Stimulated activated CD8-positive, alpha-beta memory T cell treated with anti-CD3 and anti-CD28 coated beads, Interleukin-12 subunit alpha, Interleukin-12 subunit beta, amount 100 ng/mL, for 1 hour (primary cell): Measurements from ENCODE around the gene SRRM2.

Experiments
- DNase-seq: peaks from one replicate; pipeline ENCODE4 v3.0.0-alpha.2; 2020; ENCODE audit warnings: low read depth

SRRM2 gene

GRCh38 chr16:2798723-2799204, 46.3 kb downstream of the SRRM2 start:
- DNase-seq: no peak

DNA sequence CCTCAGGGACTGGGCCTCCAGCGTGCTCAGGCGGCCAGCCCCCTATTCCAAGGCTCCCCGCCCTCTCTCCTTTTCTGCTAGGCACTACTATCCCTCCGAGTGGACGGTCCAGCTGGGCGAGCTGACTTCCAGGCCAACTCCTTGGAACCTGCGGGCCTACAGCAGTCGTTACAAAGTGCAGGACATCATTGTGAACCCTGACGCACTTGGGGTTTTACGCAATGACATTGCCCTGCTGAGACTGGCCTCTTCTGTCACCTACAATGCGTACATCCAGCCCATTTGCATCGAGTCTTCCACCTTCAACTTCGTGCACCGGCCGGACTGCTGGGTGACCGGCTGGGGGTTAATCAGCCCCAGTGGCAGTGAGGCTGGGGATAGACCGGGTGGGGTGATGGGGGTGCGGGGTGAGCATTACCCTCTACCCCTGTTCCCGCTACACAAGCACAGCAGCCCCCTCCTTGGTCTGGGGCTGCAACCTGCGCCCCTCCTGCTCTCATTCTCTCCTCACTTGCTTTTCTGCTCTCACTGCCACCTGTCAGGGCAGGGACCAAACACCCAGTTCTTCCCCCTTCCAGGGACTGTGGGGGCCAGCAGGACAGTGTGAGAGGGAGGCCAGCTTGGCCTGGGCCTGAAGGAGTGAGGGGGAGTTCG, 46.9 kb downstream of the SRRM2 start:
- DNase-seq: no peak

- DNase-seq: no peak
Observed at GRCh38 chr16:2799859-2800226, 47.4 kb downstream of the SRRM2 start.

GRCh38 chr16:2803545-2804195, 51.2 kb downstream of the SRRM2 start:
- DNase-seq: no peak

DNA sequence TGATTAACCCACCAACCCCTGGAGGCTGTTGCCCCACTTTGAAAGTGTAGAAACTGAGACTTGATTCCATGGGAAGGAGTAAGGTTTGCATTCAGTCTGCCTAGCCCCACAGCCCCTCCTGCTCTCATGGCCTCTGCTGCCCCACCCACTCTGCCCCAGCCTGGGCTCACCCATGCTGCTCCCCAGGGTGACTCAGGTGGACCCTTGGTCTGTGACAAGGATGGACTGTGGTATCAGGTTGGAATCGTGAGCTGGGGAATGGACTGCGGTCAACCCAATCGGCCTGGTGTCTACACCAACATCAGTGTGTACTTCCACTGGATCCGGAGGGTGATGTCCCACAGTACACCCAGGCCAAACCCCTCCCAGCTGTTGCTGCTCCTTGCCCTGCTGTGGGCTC, 52.3 kb downstream of the SRRM2 start:
- DNase-seq: no peak

- no peak for DNase-seq
Observed at GRCh38 chr16:2806286-2806685, 53.8 kb downstream of the SRRM2 start.

DNA sequence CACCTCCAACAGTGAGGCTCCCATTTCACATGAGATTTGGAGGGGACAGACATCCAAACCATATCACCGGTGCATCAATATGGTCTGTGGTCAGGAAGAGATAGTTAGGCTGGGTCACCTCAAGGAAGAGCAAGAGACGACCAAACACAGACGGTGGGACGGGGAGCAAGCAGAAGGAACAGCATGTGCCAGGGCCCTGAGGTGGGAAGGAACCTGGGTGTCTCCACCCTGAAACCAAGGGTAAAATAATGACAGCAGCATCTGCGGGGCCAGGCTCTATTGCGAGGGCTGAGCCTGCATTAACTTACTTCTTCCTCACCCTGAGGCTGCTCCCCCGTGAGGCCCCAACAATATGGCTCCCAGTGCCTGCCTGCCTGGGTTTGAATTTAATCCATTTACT, 55.7 kb downstream of the SRRM2 start:
- DNase-seq: no peak

- no peak for DNase-seq
Observed at GRCh38 chr16:2809149-2809760, 56.8 kb downstream of the SRRM2 start.

DNA sequence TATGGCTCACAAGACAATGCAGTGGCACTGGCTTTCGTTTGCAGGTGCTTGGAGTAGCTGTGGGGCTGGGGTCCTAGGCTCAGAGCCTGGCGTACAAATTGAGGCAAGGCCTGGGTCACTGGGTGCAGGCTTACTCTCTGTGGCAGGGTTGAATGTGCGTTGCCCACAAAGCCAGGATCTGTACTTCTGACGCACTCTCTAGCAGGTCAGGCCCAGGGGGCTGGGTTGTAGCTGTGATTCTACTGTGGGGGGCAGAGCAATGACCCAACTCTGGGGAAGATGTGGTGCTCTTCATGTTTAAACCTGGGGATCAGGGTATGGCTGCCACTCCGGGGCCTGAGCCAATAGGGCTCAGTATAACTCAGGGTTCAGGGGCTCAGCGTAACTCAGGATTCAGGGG, 58.2 kb downstream of the SRRM2 start:
- no peak for DNase-seq

DNA sequence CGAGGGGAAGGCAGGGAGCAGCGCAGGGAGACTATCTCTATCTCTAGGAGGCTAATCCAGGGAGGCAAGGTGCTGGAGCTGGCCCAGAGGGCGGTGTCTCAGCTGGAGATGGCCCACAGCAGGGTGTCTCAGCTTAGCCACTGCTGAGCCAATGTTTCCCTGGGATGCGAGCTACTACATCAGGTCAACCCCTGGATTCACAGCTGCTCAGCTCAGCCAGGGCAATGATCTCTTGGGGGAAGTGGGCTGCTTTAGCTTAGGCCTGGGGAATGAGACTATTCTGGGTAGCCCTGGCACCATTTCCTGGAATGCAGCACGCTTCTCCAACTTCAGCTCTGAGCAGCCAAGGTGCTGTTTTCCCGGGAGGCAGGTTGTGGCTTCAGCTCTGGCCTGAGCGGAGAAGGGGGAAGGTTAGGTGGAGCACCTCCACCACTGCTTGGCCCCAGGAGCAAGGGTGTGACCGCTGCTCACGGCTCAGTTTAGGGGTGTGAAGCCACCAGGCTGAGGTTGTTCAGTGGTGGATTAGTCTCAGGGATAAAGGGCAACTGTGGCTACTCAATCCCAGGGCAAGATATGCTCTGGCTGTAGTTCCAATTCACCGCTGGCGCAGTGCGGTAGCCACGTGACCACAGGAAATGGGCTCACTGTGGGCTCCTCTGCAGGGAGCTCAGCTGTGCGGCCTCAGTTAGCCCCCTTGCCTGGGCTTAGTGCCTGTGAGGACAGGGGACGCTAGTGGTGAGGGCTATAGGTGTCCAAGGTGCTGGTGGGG, 59.4 kb downstream of the SRRM2 start:
- no peak for DNase-seq

GRCh38 chr16:2813771-2814221, 61.4 kb downstream of the SRRM2 start:
- DNase-seq: no peak

DNA sequence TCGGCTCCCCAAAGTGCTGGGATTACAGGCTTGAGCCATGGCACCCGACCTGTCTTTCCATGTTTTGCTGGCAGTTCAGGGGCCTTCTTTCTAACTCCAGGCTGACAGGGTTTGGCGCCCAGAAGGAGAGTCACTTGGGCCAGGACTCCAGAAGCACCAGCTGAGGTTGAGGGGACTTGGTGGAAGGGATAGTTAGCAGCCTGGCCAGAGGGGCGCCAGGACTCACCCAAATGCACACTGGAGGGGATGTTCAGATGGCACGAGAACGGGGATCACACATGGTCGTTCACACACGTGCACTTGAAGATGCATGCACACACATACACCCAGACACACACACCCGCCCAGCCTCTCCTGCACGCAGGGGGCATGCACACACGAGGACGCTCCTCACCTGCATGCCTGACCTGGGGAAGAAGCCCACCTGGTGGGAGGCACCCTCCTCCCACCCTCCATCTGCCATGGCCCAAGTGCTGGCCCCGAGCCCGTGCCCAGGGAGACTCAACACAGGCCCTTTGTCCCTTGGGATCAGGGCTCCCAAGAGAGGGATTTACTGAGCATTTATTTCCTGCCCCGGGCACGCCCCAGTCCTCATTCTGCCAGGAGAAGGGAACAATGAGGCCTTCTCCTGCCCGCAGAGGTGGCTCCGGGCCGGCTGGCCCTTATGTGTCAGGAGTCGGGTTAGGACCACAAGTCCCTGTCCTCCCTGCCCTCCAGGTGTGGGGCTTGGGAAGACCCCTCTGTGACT, 62.3 kb downstream of the SRRM2 start:
- no peak for DNase-seq

DNA sequence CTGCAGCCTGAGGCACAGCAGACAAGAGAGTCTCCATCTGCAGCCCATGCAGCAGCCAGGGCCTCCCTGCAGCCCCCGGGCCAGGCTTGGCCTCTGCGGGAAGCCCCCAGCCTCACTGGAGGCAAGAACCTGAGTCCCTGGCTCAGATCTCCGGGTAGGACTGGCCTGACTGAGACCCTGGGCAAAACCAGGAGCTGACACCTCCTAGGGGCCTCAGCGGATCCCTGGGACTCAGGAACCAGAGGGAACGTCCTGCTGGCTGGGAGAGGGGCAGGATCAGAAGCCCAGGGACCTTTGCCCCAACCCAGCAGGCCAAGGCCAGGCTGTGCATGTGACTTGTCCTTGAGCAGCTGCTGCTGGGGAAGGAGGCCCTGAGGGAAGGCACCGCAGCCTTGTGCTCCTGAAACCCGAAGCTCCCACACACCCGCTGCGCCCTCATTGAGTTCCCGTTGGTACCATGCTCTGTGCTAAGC, 62.9 kb downstream of the SRRM2 start:
- no peak for DNase-seq

DNA sequence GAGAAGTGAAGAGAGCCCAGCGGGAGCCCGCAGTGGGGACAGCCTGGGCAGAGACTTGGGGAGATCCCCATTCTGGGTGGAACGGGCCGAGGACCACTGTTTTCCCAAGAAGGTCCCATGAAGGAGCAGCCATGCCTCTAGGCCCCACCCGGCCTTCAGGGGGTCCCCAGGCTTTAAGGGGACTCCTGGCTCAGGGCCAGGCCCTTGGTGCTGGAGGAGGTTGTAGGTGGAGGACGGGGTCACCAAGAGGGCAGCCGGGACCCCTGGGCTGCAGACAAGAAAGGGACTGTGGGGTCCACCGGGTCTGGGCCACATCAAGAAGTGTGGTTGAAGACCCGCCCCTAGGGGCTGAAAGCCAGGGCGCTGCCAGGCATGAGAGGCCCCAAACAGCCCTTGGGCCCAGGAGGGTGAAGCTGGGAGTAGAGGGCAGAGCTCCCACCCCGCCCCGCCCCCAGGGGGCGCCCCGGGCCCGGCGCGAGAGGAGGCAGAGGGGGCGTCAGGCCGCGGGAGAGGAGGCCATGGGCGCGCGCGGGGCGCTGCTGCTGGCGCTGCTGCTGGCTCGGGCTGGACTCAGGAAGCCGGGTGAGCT, 64.4 kb downstream of the SRRM2 start, which contains the start of gene PRSS21:
PRSS21 (plus strand) TSS at position 487 of the 589 bp plus-strand sequence; CDS start at position 519, 32 bp downstream.
- DNase-seq: no peak

DNA sequence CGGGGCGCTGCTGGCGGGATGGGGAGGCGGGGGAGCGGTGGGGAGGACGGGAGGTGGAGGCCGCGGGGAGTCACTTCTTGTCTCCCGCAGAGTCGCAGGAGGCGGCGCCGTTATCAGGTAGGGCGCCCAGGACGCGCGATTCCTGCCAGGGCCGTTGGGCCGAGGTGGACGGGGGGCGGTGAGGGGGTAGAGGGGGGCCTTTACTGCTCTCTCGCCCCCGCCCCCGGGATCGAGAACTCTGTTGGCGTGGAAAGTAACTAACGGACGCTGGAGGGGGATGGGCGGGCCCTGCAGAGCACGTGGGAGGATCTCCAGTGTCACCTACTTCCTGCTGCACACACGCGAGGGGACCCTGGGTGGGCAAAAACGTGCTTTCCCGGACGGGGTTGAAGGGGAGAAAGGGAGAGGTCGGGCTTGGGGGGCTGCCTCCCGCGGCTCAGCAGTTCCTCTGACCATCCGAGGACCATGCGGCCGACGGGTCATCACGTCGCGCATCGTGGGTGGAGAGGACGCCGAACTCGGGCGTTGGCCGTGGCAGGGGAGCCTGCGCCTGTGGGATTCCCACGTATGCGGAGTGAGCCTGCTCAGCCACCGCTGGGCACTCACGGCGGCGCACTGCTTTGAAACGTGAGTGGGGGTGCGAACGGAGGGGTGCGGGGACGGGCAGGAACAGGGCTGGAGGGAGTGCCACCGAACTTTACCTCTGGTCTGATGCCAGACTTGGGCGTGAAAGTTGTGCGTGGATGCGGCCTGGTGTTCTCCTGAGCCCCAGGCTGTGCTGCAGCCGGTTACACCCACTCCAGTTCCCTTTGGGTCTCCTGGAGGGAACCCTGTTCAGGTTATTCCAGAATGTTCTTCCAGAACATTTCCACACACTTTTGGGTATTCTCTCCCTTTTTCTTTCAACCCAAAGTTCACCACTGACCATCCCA, 65.2 kb downstream of the SRRM2 start:
- no peak for DNase-seq

DNA sequence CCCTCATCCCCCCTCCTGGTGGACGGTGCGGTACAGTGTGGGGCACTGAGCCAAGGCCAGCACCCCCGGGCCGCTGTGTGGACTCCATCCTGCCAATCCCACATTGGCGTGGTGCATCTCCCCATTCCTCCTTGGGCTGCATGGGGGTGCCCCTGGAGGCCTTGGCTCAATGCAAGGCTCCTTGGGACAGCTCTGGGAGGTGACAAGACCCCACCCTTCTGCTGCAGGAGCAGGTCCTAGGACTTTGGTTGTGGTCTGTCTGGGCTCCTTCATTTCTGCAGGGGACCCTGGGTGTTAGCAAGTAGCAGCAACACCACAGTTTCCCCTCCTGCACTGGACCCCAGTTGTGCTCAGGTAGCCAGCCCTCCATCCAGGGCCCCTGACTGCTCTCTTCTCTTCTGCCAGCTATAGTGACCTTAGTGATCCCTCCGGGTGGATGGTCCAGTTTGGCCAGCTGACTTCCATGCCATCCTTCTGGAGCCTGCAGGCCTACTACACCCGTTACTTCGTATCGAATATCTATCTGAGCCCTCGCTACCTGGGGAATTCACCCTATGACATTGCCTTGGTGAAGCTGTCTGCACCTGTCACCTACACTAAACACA, 65.9 kb downstream of the SRRM2 start:
- DNase-seq: no peak

DNA sequence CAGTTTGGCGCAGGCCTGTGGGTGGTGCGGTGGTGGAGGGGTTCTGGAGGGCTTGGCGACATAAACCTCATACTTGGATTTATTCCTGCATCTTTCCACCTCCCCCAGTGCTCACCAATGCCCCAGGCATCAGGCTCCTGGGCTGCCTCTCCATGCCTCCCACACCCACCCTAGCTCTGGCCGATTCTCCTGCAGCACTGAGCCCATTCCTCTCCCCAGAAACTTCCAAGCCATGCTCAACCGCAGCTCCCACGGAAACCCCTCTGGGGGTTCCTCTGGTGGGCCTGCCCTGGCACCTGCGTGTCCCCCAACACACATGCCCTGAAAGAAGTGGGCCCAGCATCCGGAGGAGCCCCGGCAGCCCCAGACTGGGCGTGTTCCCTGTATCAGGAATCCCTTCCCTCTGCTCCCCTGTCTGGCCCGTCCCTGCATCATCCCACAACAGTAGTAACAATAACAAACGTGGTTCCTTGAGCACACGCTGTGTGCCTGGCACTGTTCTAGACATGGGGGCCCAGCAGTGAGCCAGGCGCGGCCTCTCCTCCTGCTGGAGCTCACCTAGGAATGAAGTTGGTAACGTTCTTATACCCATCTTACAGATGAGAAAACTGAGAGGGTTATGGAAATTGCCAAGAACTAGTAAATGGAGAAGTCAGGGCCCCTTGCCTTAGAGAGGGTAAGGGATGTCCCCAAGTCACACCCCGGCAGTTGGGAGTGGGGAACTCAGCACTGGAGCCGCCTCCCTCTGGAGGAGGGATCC, 66.9 kb downstream of the SRRM2 start:
- DNase-seq: no peak

- DNase-seq: no peak
Observed at GRCh38 chr16:2819939-2820835, 67.7 kb downstream of the SRRM2 start.
